HEK293T (cell line): ENCODE results near the gene AGAP1.

Experiments
- BHLHE40 ChIP-seq: fragments of 450-650 bp; IDR thresholded peaks from 2 replicates; pipeline ENCODE4 v1.6.1; 2016; ENCODE audit warnings: mild to moderate bottlenecking, moderate library complexity, borderline replicate concordance
- ELF4 ChIP-seq: fragments of 450-650 bp; IDR thresholded peaks from 2 replicates; pipeline ENCODE4 v1.6.1; 2017; ENCODE audit warnings: antibody characterized with exemption
- FOXK2 ChIP-seq: fragments of 450-650 bp; IDR thresholded peaks from 2 replicates; pipeline ENCODE4 v1.6.1; 2016; ENCODE audit warnings: mild to moderate bottlenecking
- FOXM1 ChIP-seq: fragments of 450-650 bp; IDR thresholded peaks from 2 replicates; pipeline ENCODE4 v1.6.1; 2017; ENCODE audit warnings: mild to moderate bottlenecking, borderline replicate concordance
- L3MBTL2 ChIP-seq: fragments of 450-650 bp; conservative IDR thresholded peaks from 2 replicates; pipeline ENCODE4 v1.6.1; 2016; ENCODE audit warnings: mild to moderate bottlenecking
- NFRKB ChIP-seq: fragments of 450-650 bp; IDR thresholded peaks from 2 replicates; pipeline ENCODE4 v1.6.1; 2016; ENCODE audit warnings: mild to moderate bottlenecking, moderate library complexity
- PKNOX1 ChIP-seq: fragments of 450-650 bp; IDR thresholded peaks from 2 replicates; pipeline ENCODE4 v1.6.1; 2016
- SP1 ChIP-seq: fragments of 450-650 bp; IDR thresholded peaks from 2 replicates; pipeline ENCODE4 v1.6.1; 2017
- TARDBP ChIP-seq: fragments of 450-650 bp; IDR thresholded peaks from 2 replicates; pipeline ENCODE4 v1.6.1; 2016

- TF ChIP-seq PKNOX1 (no peak), FOXM1 (no peak), SP1 (no peak), L3MBTL2 (no peak), TARDBP (no peak), NFRKB (no peak), ELF4 (no peak), FOXK2 (no peak), BHLHE40 (no peak)
Observed at GRCh38 chr2:236166796-236167296, 673.0 kb downstream of the AGAP1 start.
